ENCODE results near the gene ZNF497.

The ZNF497 gene

DNA sequence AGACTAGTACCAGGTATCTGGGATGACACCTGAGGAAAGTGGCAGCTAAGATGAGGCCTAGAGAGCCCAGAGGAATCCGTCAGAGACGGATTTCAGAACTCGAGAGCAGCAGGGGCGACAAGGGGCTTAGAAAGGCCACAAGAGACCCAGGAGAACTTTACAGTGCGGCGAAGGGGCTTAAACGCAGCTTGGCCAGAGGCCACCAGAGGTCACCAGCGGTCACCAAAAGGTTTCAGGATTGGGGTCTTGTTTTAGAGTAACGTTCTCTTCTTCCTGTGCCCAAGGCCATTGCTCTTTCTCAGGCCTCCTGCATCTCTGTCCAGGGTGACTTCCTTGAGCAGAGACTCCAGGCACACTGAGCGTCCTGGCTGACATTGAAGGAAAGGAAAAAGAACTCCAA lies 33.6 kb downstream of the ZNF497 start:
- no peak for ATAC-seq

DNA sequence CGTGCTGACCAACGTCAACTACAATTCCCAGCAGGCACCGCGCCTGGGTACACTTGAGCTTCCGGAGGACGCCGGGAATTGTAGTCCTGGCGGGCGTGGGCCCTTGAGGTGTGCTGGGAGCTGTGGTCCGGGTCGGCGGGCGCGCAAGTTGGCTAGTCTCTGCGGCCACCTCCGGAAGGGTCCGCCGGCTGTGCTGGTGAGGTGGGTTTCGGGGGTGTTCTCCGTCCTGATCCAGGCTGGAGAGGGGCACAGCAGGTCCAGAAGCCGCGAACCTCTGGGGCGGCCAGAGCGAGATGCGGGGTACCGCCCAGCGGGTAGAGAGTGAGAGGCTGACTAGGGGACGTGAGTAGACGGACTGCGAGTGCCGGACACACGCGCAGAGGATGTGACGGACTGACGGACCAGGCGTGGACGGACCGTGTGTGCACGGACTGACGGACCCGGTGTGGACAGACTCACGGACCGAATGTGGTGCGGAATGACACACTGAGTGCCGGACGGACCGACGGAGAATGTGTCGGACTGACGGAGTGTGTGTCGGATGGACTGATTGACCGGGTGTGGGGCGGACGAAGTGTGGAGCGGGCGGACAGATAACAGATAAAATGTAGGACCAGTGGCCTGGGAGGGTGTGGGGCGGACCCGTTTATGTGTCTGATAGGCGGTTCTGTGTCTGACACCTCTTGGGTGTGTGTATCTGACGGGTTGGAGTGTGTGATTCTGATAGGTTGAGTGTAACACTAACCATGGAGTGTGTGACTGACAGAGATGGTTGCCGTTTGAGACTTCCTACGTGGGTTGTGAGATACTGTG lies 35.4 kb downstream of the ZNF497 start, which contains the start of gene ZSCAN22:
Gene ZSCAN22 (plus strand): TSS at position 81 of the 813 bp plus-strand sequence. CDS start 7,809 bp downstream, outside the sequence.
- peak; percentile 96 for ATAC-seq
- TF ChIP-seq, protein P1, sequence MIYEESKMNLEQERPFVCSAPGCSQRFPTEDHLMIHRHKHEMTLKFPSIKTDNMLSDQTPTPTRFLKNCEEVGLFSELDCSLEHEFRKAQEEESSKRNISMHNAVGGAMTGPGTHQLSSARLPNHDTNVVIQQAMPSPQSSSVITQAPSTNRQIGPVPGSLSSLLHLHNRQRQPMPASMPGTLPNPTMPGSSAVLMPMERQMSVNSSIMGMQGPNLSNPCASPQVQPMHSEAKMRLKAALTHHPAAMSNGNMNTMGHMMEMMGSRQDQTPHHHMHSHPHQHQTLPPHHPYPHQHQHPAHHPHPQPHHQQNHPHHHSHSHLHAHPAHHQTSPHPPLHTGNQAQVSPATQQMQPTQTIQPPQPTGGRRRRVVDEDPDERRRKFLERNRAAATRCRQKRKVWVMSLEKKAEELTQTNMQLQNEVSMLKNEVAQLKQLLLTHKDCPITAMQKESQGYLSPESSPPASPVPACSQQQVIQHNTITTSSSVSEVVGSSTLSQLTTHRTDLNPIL (CRISPR knock-in tag; IDR thresholded peaks at IDR 0.05; ENCODE audit: low read depth): no peak
- TF ChIP-seq ISL1 (CRISPR knock-in tag; IDR thresholded peaks at IDR 0.05) (no peak), ZC3H10 (CRISPR knock-in tag; IDR thresholded peaks at IDR 0.05) (no peak), ZNF70 (CRISPR knock-in tag; IDR thresholded peaks at IDR 0.05) (no peak), PPARA (CRISPR knock-in tag; IDR thresholded peaks at IDR 0.05; ENCODE audit: borderline replicate concordance) (no peak), ZNF8 (CRISPR knock-in tag; IDR thresholded peaks at IDR 0.05) (no peak), ZFP3 (CRISPR knock-in tag; IDR thresholded peaks at IDR 0.05) (peak; percentile 77; the same call in 1 of the 2 replicates), CSDC2 (CRISPR knock-in tag; IDR thresholded peaks at IDR 0.05) (0 out of 2 replicates have a peak, but pooled peaks have one; percentile 74)
- TF ChIP-seq, protein P2, sequence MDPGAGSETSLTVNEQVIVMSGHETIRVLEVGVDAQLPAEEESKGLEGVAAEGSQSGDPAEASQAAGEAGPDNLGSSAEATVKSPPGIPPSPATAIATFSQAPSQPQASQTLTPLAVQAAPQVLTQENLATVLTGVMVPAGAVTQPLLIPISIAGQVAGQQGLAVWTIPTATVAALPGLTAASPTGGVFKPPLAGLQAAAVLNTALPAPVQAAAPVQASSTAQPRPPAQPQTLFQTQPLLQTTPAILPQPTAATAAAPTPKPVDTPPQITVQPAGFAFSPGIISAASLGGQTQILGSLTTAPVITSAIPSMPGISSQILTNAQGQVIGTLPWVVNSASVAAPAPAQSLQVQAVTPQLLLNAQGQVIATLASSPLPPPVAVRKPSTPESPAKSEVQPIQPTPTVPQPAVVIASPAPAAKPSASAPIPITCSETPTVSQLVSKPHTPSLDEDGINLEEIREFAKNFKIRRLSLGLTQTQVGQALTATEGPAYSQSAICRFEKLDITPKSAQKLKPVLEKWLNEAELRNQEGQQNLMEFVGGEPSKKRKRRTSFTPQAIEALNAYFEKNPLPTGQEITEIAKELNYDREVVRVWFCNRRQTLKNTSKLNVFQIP (CRISPR knock-in tag; IDR thresholded peaks at IDR 0.05; ENCODE audit: borderline replicate concordance, low read depth): 0 out of 2 replicates have a peak, but pooled peaks have one; percentile 56
- TF ChIP-seq, protein P3, sequence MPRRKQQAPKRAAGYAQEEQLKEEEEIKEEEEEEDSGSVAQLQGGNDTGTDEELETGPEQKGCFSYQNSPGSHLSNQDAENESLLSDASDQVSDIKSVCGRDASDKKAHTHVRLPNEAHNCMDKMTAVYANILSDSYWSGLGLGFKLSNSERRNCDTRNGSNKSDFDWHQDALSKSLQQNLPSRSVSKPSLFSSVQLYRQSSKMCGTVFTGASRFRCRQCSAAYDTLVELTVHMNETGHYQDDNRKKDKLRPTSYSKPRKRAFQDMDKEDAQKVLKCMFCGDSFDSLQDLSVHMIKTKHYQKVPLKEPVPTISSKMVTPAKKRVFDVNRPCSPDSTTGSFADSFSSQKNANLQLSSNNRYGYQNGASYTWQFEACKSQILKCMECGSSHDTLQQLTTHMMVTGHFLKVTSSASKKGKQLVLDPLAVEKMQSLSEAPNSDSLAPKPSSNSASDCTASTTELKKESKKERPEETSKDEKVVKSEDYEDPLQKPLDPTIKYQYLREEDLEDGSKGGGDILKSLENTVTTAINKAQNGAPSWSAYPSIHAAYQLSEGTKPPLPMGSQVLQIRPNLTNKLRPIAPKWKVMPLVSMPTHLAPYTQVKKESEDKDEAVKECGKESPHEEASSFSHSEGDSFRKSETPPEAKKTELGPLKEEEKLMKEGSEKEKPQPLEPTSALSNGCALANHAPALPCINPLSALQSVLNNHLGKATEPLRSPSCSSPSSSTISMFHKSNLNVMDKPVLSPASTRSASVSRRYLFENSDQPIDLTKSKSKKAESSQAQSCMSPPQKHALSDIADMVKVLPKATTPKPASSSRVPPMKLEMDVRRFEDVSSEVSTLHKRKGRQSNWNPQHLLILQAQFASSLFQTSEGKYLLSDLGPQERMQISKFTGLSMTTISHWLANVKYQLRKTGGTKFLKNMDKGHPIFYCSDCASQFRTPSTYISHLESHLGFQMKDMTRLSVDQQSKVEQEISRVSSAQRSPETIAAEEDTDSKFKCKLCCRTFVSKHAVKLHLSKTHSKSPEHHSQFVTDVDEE (CRISPR knock-in tag; IDR thresholded peaks at IDR 0.05): peak; percentile 57; the same call in 1 of the 2 replicates

More for the DNA sequence above, 33.6 kb downstream of the ZNF497 start:
- TF ChIP-seq ZC3H10 (CRISPR knock-in tag; IDR thresholded peaks at IDR 0.05) (no peak), TOX (CRISPR knock-in tag; IDR thresholded peaks at IDR 0.05; ENCODE audit: borderline replicate concordance) (no peak), ZNF565 (CRISPR knock-in tag; conservative IDR thresholded peaks at IDR 0.05; ENCODE audit: low read depth) (no peak), PPARA (CRISPR knock-in tag; IDR thresholded peaks at IDR 0.05; ENCODE audit: borderline replicate concordance) (no peak), ZNF8 (CRISPR knock-in tag; IDR thresholded peaks at IDR 0.05) (no peak)
- TF ChIP-seq, protein P2 (CRISPR knock-in tag; IDR thresholded peaks at IDR 0.05; ENCODE audit: borderline replicate concordance, low read depth): no peak
- TF ChIP-seq, protein P4, sequence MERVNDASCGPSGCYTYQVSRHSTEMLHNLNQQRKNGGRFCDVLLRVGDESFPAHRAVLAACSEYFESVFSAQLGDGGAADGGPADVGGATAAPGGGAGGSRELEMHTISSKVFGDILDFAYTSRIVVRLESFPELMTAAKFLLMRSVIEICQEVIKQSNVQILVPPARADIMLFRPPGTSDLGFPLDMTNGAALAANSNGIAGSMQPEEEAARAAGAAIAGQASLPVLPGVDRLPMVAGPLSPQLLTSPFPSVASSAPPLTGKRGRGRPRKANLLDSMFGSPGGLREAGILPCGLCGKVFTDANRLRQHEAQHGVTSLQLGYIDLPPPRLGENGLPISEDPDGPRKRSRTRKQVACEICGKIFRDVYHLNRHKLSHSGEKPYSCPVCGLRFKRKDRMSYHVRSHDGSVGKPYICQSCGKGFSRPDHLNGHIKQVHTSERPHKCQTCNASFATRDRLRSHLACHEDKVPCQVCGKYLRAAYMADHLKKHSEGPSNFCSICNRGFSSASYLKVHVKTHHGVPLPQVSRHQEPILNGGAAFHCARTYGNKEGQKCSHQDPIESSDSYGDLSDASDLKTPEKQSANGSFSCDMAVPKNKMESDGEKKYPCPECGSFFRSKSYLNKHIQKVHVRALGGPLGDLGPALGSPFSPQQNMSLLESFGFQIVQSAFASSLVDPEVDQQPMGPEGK (CRISPR knock-in tag; IDR thresholded peaks at IDR 0.05; ENCODE audit: borderline replicate concordance): no peak
- TF ChIP-seq, protein P1 (CRISPR knock-in tag; IDR thresholded peaks at IDR 0.05; ENCODE audit: low read depth): no peak

DNA sequence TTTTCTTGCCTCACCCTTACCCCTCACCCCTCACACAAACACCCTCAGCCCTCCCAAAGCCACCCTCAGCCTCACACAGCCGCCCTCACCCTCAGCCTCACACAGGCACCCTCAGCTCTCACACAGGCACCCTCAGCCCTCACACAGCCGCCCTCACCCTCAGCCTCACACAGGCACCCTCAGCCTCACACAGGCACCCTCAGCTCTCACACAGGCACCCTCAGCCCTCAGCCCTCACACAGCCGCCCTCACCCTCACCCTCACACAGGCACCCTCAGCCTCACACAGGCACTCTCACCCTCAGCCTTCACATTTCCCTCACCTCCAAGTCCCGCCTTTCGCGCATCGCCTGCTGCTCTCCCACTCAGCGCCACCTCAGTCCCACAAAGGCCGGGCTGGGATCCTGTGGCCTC lies 36.0 kb downstream of the ZNF497 start:
- peak; percentile 60 for ATAC-seq
- no peak for TF ChIP-seq ZNF70 (CRISPR knock-in tag; IDR thresholded peaks at IDR 0.05)
- TF ChIP-seq ZNF565 (CRISPR knock-in tag; conservative IDR thresholded peaks at IDR 0.05; ENCODE audit: low read depth): no peak
- TF ChIP-seq, protein P2 (CRISPR knock-in tag; IDR thresholded peaks at IDR 0.05; ENCODE audit: borderline replicate concordance, low read depth): no peak
- TF ChIP-seq CSDC2 (CRISPR knock-in tag; IDR thresholded peaks at IDR 0.05): no peak
- TF ChIP-seq, protein P5, sequence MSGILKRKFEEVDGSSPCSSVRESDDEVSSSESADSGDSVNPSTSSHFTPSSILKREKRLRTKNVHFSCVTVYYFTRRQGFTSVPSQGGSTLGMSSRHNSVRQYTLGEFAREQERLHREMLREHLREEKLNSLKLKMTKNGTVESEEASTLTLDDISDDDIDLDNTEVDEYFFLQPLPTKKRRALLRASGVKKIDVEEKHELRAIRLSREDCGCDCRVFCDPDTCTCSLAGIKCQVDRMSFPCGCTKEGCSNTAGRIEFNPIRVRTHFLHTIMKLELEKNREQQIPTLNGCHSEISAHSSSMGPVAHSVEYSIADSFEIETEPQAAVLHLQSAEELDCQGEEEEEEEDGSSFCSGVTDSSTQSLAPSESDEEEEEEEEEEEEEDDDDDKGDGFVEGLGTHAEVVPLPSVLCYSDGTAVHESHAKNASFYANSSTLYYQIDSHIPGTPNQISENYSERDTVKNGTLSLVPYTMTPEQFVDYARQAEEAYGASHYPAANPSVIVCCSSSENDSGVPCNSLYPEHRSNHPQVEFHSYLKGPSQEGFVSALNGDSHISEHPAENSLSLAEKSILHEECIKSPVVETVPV (CRISPR knock-in tag; IDR thresholded peaks at IDR 0.05): no peak
- TF ChIP-seq RARB (CRISPR knock-in tag; IDR thresholded peaks at IDR 0.05): no peak
- TF ChIP-seq, protein P4 (CRISPR knock-in tag; IDR thresholded peaks at IDR 0.05; ENCODE audit: borderline replicate concordance): no peak
- no peak for TF ChIP-seq OSR1 (CRISPR knock-in tag; IDR thresholded peaks at IDR 0.05)
- TF ChIP-seq ZC3H10 (CRISPR knock-in tag; IDR thresholded peaks at IDR 0.05): no peak
- no peak for TF ChIP-seq GLIS3 (CRISPR knock-in tag; IDR thresholded peaks at IDR 0.05)

Data from SK-N-SH treated with all-trans-retinoic acid at 6 μM for 48 hours (cell line).